GM12872 (cell line): Measurements from ENCODE around the gene GRIK3.

Experiments
- CTCF ChIP-seq: IDR thresholded peaks from 3 replicates; pipeline ENCODE4 v1.5.1; 2011; ENCODE audit warnings: low read depth, mild to moderate bottlenecking, low read length, moderate library complexity; ENCODE audit not compliant: insufficient read depth

Gene GRIK3

DNA sequence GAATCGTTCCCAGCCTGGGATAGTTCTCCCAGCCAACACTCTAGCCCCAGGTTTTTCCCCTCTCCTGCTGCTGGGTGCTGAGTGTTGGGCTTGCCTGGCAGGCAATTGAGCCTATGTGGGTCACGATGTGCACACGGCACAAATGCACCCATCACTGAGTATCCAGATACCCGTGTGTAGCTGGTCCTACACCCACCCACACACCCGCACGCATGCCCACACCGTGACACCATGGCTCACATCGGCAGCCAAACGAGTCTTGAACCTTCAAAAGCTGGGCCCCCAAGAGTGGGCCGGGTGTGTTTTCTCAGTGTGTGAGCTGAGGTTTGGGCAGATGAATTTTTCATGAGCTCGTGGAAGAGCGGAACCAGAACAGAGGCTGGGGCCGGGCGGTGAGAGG, 188.5 kb downstream of the GRIK3 start:
- TF ChIP-seq CTCF = no peak

GRCh38 chr1:36844917-36845316, 189.4 kb downstream of the GRIK3 start:
- no peak for TF ChIP-seq CTCF

GRCh38 chr1:36843906-36844610, 190.3 kb downstream of the GRIK3 start:
- no peak for TF ChIP-seq CTCF

- no peak for TF ChIP-seq CTCF
Observed at GRCh38 chr1:36843027-36843426, 191.3 kb downstream of the GRIK3 start.

GRCh38 chr1:36842448-36842847, 191.9 kb downstream of the GRIK3 start:
- TF ChIP-seq CTCF = no peak

GRCh38 chr1:36839485-36839884, 194.8 kb downstream of the GRIK3 start:
- TF ChIP-seq CTCF = no peak

- no peak for TF ChIP-seq CTCF
Observed at GRCh38 chr1:36838888-36839287, 195.4 kb downstream of the GRIK3 start.
